ENCODE results near the gene ASPHD1.
"Not testable (repeated sequence)": the region's sequence is repeated elsewhere in the genome, so short reads cannot be mapped to it uniquely, and the experiment has no call there.

Gene ASPHD1

DNA sequence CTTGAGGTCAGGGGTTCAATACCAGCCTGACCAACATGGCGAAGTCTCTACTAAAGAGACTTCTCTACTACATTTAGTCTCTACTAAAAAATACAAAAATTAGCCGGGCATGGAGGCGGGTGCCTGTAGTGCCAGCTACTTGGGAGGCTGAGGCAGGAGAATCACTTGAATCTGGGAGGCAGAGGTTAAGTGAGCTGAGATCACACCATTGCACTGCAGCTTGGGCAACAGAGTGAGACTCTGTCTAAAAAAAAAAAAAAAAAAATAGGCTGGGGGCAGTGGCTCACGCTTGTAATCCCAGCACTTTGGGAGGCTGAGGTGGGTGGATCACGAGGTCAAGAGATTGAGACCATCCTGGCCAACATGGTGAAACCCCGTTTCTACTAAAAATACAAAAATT, 9.6 kb downstream of the ASPHD1 start:
- peak; percentile 31 for DNase-seq

DNA sequence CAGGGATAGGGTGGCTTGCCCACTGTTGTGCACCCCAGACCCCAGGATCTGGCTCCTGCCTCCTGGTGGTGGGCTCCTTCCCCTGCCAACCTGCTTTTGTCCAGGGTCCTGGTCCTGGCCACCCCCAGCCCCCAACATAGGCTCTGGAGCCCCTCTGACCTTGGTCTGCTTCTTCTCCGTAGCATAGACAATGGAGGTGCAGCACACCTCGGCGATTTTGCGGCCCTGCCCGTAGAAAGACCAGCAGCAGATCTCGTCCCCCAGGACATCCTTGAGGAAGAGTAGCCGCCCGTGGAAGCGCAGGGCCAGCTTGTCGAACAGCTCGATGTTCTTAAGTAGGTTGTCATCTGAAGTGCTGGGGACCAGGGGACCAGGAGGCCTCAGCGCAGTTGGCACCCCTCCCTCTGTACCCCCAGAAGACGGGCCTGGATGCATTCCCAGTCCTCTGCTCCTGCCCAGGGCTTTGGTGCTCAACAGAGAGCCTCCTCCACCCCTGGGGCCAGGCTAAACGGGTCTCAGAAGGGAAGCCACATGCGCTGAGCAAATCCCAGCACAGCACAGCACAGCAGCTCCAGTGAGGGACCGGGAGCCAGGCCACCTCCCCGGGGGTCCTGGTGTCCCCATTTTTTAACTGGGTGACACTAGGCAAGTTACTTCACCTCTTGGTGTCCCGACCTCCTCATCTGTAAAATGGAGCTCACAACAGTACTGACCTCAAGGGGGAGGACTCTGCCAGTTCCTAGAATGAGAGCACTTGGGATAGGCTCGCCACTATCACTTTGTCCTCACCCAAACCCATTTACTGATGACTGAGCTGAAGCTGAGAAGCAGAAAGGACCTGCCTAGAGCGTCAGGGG, 10.8 kb downstream of the ASPHD1 start:
- no peak for DNase-seq

DNA sequence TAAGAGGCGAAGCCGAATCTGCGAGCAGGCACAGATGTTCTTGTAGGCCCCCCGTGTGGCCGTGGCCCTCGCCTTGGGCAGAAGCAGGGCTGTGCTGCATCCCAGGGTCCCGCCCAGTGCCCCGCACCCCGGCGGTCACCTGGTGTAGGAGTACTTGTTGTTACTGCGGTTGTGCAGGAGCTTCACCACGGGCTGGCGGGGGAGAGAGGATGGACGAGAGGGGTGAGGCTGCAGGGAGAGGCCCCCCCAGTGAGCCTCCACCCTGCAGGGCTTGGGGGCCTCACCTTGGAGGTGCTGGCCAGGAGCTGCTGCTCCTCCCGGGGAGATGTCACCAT, 11.4 kb downstream of the ASPHD1 start:
- DNase-seq = no peak

DNA sequence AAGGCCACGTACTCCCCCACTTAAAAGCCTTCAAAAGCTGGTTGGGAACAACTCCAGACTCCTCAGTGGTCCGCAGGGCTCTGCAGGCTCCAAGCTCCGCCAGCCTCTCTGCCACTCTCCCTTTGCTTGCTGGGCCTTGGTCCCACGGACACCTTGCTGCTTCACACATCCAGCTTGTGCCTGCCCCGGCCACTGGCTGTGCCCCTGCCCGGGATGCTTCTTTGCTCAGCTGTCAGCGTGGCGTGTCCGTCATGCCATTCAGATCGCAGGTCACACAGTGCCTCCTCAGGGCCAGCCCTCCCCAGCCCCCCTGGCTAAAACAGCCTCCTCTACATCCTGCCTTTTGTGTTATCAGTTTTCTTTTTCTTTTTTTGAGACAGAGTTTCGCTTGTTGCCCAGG, 11.8 kb downstream of the ASPHD1 start:
- no peak for DNase-seq

DNA sequence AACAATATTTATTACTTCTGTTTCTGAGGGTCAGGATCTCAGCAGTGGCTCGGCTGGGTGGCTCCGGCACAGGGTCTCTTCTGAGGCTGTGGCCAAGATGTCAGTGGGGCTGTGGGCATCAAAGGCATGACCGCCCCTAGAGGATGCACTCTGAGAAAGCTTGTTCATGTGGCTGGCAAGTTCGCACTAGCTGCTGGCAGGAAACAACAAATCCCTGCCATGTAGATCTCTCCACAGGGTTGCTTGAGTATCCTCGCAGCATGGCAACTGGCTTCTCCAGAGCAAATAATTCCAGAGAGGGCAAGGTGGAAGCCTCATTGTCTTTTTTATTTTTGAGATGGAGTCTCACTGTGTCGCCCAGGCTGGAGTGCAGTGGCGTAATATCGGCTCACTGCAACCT, 13.2 kb downstream of the ASPHD1 start:
- no peak for DNase-seq

DNA sequence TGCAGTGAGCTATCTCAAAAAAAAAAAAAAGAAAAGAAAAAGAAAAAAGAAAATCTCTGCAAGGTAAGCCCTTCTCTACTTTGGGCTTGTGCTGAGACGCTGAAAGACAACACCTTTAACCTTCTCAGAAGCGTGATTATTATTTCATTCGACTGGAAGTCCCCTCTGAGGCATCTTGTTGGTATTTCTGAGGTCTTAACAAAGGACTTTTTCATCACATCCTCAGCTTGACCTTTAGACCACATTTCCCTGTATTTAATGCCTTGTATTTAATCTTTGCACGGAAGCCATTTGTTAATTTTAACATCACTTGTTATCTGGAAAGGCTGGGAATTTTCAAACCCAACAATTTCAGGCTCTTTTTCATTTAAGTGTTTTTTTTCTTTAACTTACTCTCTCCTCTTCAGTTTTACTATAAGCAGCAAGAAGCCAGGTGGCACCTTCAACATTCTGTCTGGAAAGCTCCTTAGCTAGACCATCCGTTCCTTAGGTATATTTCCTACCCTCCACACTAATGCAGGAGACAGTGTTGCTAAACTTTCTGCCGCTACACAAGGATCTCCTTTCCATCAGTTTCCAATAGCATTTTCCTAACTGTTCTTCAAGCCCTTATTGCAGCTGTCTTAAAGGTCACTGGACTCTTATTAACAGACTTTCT, 15.4 kb downstream of the ASPHD1 start:
- DNase-seq = no peak

DNA sequence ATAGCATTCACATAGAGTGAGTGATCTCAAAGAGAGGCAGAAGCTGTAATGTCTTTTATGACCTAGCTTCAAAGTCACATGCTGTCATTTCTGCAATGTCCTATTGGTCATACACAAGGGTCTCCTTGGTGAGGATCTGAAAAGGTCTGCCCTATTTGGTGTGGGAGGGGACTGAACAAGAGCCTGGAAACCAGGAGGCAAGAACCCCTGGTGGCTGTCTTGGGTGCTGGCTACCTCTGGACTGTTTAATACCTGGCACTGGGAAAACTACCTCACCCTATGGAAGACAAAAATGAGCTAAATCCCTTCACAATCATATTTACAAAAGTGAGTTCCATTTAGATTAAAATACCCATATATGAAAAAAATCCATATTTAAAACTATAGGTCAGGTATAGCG, 16.7 kb downstream of the ASPHD1 start:
- peak; percentile 13 for DNase-seq

DNA sequence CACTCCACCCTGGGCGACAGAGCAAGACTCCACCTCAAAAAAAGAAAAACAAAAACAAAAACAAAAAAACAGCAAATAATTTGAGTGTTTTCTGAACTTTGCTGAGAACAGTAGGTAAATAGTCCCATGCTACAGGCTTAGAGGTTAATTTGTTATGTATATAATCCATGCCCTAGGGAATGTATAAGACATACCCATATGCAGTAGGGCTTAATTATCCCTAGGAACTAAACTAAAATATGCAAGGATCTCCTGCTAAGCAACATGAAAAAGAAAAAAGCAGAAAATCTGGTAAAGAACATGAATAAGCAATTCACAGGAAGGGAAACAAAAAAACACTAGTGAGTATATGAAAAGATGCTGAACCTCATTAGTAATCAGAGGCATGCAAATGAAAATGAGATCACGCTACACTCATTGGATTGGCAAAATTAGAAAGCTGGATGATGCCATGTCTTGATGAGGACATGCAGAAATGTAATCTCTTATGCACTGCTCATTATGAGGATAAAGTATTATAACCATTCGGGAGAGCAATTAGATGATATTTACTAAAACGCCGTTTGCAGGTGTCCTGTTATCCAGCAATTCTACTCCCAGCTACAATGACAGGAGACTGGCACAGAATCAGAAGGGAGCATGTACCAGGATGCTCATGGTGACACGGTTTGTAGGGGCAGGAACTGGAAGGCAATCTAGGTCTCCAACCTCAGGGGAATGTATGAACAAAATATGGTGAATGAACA, 20.2 kb downstream of the ASPHD1 start:
- DNase-seq = no peak

DNA sequence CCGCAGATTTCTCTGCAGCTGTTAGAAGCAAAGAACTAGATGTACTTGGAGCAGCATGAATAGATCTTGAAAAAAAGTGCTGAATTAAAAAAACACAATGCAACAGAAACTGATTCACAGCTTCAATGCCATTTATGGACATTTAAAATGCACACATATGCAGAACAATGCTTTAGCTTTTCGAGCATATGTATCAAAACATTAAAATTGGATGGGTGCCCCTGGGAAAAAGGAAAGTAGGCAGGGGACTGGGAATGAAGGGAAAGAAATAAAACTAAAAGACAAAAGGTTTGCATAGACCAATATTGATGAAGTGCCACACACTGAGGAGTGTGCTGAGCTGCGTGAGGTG, 20.7 kb downstream of the ASPHD1 start:
- no peak for DNase-seq

DNA sequence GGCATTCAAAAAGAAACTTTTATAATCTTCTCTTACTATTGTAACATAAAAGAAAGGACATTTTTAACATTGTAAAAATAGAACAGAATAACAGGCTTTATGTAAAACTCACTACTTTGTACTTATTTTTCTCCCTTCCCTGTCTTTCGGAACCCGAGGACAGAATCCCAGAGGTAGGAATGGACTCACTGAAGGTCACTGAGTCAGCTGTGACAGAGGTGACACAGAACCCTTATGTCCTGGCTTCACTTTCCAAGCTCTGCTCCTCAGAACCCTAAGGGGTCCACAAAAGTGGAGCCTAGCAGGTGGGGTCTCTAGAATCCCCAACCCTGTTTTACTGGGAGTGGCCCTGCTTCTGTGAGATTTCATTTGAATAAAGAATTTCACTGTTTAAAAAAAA, 22.0 kb downstream of the ASPHD1 start:
- DNase-seq = no peak

DNA sequence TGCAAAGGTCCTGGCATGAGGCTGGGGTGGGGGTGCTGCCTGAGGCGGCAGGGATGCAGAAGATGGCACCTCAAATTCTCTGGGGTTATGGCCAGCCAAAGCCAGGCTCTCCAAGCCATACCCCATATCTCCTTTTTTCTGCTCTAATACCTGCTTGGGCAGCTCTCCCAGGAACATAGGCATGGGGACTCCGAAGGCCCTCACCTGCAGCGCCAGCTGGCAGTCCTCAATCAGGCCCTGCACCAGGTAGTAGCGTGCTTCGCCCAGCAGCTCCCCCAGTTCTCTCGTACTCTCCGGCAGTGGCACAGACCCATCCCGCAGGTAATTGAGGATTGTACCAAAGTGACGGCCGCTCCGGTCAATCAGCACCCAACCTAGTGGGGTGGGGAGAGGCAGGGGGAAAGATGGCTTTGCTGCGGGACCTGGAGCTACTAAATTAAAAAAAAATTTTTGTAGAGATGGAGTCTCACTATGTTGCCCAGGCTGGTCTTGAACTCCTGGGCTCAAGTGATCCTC, 22.8 kb downstream of the ASPHD1 start:
- DNase-seq = no peak

DNA sequence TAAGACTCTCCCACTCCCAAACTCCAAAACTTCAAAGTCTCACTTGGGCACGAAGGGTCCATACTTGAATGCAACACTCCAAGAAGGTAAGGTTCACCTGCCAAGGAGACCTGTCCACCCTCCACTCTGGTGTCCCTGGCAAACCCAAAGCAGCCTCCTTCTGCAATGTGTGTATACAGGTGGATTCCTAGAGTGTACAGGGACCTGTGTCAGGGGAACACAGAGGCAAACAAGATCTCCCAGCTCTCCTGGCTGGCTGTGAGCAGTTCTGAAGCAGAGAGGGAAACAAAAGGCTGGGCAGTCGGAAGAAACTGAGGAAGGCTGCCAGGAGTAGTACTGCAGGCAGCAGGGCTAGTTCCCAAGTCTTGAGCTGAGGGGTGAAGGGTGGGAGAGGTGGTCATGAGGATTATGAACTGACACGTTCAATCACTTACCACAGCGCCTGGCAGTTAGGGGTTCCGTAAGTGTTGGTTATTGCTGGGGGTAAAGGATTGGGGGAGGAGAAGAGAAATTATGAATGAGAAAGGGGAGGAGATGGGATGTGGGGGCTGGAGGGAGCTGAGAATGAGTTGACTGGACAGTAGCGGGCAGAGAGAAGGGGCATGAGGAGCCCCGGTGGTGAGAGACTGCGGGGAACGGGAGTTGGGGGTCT, 24.9 kb downstream of the ASPHD1 start:
- peak; percentile 5 for DNase-seq

DNA sequence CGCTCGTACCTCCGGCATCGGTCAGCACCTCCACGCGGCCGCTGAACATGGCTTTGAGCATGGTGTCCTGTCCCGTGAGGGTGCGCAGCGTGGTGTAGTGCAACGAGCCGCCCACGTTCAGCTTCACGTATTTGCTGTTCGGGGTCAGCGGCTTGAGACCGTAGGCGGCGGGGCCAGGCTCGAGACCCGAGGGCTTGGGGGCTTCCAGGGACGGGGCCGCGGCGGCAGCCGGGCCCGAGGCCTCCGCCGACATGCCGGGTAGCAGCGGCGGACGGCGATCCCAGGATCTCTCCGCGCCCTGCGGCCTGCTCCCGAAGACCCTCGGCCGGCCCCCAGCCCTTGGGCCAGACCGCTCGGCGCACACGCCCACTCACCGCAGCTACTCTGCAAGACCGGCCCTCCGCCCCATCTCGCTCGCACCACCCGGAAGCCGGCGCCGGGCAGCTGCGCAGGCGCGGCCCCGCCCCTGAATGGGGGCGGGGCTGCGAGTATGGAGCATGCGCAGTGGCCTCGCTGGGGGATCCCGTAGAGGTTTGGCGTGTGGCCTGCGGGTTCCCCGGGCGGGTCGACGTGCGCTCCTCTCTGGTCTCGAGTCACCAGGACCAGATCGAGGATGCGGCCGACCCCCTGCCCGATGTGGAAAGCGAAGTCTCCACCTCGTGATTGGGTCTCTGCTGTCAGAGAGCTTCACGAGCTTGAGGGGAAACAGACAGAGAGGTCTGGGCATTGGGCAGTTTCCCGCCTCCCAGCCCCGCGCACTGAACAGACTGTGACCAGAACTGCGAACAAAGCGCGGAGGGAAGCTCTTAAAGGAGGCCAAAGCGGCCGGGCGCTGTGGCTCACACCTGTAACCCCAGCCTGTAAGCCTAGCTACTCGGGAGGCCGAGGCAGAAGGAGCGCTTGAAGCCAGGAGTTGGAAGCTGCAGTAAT, 25.8 kb downstream of the ASPHD1 start, which contains the start of gene KCTD13:
TSS of gene KCTD13 (minus strand) at position 446 of the 930 bp plus-strand sequence. CDS start at position 253, 193 bp downstream.
- DNase-seq = peak; percentile 87

DNA sequence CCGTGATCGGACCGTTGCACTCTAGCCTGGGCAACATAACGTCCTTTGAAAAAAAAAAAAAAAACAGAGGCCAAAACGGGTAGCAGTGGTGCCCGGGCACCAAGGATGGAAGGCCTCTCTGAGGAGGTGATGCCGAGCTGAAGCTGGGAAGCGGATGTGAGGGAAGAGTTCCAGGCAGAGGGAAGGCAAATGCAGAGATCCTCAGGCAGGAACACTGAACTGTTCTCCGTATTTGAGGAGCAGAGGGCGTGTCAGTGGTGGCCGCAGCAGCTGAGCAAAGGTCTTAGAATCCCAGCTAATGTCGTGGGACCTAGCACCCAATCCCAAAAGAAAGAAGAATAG, 26.4 kb downstream of the ASPHD1 start:
- DNase-seq = no peak

DNA sequence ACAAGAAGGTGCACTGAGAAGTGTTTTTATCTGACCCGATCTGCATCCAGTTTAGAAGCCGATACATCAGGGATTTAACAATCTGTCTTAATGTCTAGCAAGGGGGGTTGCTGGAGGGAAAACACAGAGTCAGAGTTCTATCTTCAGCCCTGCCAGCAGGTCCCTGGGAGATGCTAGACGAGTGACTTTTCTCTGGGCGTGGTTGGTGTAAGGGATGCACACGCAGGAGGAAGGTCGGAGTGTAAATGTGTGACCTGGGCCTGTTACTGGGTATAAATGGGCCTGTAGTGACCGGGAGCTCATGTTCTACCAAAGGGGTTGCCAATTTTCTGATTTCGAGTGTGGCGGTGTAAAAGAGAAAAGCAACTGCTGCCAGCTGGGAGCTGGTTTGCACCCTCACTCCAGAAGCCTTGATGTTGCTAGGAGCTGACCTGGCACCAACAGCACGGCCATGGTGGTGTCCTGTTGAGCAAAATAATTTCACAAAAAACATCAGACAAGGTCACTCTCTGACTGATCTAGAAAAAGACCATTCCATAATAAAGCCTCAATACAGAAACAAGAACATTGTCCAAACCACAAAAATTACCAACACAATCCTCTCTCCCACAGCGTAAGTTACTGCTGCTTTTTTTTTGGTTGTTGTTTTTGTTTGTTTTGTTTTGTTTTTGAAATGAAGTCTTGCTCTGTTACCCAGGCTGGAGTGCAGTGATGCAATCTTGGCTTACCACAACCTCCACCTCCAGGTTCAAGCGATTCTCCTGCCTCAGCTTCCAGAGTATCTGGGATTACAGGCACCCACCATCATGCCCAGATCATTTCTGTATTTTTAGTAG, 27.0 kb downstream of the ASPHD1 start:
- no peak for DNase-seq

DNA sequence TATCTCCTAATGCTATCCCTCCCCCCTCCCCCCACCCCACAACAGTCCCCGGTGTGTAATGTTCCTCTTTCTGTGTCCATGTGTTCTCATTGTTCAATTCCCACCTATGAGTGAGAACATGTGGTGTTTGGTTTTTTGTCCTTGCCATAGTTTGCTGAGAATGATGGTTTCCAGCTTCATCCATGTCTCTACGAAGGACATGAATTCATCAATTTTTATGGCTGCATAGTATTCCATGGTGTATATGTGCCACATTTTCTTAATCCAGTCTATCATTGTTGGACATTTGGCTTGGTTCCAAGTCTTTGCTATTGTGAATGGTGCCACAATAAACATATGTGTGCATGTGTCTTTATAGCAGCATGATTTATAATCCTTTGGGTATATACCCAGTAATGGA, 31.5 kb downstream of the ASPHD1 start:
- DNase-seq = not testable (repeated sequence)

DNA sequence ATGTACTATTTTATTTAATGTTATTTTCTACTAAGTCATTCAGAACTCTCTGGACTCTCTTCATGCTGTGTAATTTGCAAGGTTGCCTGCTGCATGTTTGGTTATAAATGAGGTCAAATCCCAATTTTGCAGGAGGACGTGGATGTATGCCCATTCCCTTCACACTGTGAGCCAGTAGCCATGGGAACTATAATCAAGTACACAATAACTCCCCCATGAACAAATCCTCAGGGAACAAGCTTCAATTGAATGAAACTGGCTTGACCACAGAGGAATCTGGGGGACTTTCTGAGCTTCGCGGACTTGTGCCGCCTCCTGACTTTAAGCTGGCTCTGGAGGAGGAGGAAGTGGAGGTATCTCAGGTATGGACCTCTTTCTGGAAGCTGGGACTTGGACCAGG, 40.4 kb downstream of the ASPHD1 start:
- DNase-seq = no peak

DNA sequence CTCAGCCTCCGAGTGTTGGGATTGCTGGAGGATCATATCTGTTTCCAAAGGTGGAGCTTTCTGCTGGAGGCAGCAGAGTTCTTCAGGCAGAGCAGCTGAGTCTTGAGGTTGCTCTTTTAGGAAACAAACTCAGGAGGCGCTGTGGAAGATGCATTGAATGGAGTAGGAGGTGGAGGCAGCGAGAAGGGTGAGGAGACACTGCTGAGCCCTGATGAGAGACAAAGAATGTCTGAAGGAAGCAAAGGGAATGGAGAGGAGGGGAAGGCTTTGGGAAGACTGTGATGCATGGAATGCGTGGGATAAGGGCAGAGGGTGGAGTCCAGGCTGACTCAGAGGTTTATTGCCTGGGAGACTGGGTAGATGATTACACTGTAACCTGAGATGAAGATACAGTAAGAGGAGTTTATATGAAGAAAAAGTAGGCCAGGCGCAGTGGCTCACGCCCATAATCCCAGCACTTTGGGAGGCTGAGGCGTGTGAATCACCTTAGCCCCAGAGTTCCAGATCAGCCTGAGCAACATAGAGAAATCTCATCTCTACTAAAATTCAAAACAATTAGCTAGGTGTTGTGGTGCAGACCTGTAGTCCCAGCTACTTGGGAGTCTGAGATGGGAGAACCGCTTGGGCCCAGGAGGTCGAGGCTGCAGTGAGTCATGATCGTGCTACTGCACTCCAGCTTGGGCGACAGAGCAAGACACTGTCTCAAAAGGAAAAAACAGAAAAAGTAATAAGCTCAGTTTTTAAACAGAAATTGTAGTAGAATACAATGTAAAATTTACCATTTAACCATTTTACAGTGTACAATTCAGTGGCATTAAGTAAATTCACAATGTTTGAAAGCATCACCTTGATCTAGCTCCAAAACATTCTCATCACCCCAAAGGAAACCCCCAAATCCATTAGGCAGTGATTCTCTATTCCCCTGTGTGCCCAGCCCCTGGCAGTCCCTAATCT, 43.8 kb downstream of the ASPHD1 start:
- no peak for DNase-seq

DNA sequence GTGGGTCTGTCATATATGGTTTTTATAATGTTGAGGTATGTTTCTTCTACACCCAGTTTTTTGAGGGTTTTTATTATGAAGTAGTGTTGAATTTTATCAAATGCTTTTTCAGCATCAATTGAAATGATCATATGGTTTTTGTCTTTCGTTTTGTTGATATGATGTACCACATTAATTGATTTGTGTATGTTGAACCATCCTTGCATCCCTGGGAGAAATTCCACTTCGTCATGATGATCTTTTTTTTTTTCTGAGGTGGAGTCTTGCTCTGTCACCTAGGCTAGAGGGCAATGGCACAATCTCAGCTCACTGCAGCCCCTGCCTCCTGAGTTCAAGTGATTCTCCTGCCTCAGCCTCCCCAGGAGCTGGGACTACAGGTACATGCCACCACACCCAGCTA, 47.6 kb downstream of the ASPHD1 start:
- no peak for DNase-seq
